H1 (cell line): ENCODE data around the gene GULP1. TPM values are rescaled to one million over a fixed set of nuclear protein-coding genes. Genes with fewer than 3 reads are reported as not detected.
"Not testable (repeated sequence)": the region's sequence is repeated elsewhere in the genome, so short reads cannot be mapped to it uniquely, and the experiment has no call there.

ENCODE experiments used
- CTCF ChIA-PET: fragments of 300-600 bp; sonication (Branson Sonifier 250); formaldehyde crosslinking; loops from one replicate; lab custom pipeline; 2021; ENCODE audit not compliant: partially characterized antibody; lab: Charles Lee
- POLR2A ChIA-PET: fragments of 300-600 bp; sonication (Branson Sonifier 250); formaldehyde crosslinking; loops from one replicate; lab custom pipeline; 2021; ENCODE audit warnings: inconsistent platforms; ENCODE audit not compliant: partially characterized antibody; lab: Charles Lee
- DNase-seq, 2 experiments: peaks; one replicate each; pipeline versions ENCODE4 v3.0.0 to v3.0.0-alpha.2; 2010 to 2022; ENCODE audit warnings: low spot score in 2 of 2, low read depth in 1 of 2, mixed read lengths in 1 of 2
- FAIRE-seq: peaks from 2 replicates; lab custom pipeline; 2011; peaks lifted over from hg19 to GRCh38; lab: Jason Lieb, UNC
- H2AFZ ChIP-seq: 2 replicates; pipeline ENCODE4 v1.8.1; 2012; ENCODE audit warnings: low read length, inconsistent platforms
- H2AK5ac ChIP-seq: 2 replicates; pipeline ENCODE4 v1.6.1; 2013; ENCODE audit warnings: low read depth, low read length
- H2BK120ac ChIP-seq: replicated peaks from 2 replicates; pipeline ENCODE3; 2013; ENCODE audit warnings: low read depth, low read length, inconsistent platforms
- H2BK12ac ChIP-seq: 2 replicates; pipeline ENCODE4 v1.6.1; 2013; ENCODE audit warnings: low read depth, low read length
- H2BK15ac ChIP-seq: 2 replicates; pipeline ENCODE4 v1.6.1; 2013; ENCODE audit warnings: low read length
- H2BK20ac ChIP-seq: 2 replicates; pipeline ENCODE4 v1.6.1; 2013; ENCODE audit warnings: low read length
- H2BK5ac ChIP-seq: 2 replicates; pipeline ENCODE4 v1.6.1; 2013; ENCODE audit warnings: low read depth, low read length
- H3K14ac ChIP-seq: 2 replicates; pipeline ENCODE4 v1.6.1; 2013; ENCODE audit warnings: inconsistent platforms; ENCODE audit not compliant: insufficient read length
- H3K18ac ChIP-seq: 2 replicates; pipeline ENCODE4 v1.6.1; 2013; ENCODE audit warnings: low read length; ENCODE audit errors: extremely low read depth
- H3K23ac ChIP-seq: 2 replicates; pipeline ENCODE4 v1.6.1; 2013; ENCODE audit warnings: inconsistent platforms; ENCODE audit not compliant: insufficient read length
- H3K23me2 ChIP-seq: 2 replicates; pipeline ENCODE4 v1.6.1; 2013; ENCODE audit warnings: low read depth, low read length
- H3K27ac ChIP-seq: 2 replicates; pipeline ENCODE4 v1.6.1; 2011; ENCODE audit warnings: low read depth, low read length, inconsistent platforms
- H3K27me3 ChIP-seq, 4 experiments: replicated peaks in 1 of 4; 1 replicate in 1 of 4; 2 replicates in 3 of 4; pipeline versions ENCODE4 v1.6.1 to v1.8.1; 2011 to 2013; ENCODE audit warnings: low read length in 3 of 4, mild to moderate bottlenecking in 3 of 4, inconsistent platforms in 2 of 4, mixed read lengths in 2 of 4, moderate library complexity in 1 of 4; ENCODE audit not compliant: control insufficient read depth in 3 of 4, insufficient read depth in 3 of 4; ENCODE audit errors: extremely low read depth in 1 of 4
- H3K36me3 ChIP-seq, 4 experiments: 2 replicates each; pipeline versions ENCODE4 v1.6.1 to v1.8.1; 2011 to 2013; ENCODE audit warnings: mild to moderate bottlenecking in 4 of 4, low read length in 3 of 4, moderate library complexity in 2 of 4, control low read depth in 1 of 4, inconsistent platforms in 1 of 4; ENCODE audit not compliant: insufficient read depth in 4 of 4, control insufficient read depth in 2 of 4
- H3K4ac ChIP-seq: replicated peaks from 2 replicates; pipeline ENCODE3; 2013; ENCODE audit warnings: low read length, low read depth, mixed read lengths, inconsistent platforms; ENCODE audit not compliant: insufficient read length
- H3K4me1 ChIP-seq, 4 experiments: replicated peaks in 1 of 4; 1 replicate in 1 of 4; 2 replicates in 3 of 4; pipeline versions ENCODE4 v1.6.1 to v1.8.1; 2011 to 2013; ENCODE audit warnings: low read length in 3 of 4, inconsistent platforms in 2 of 4, mixed read lengths in 1 of 4; ENCODE audit not compliant: insufficient read depth in 4 of 4, control insufficient read depth in 3 of 4
- H3K4me2 ChIP-seq, 2 experiments: 2 replicates each; pipeline versions ENCODE4 v1.6.1 to v1.8.1; 2011 to 2013; ENCODE audit warnings: low read depth in 2 of 2, low read length in 2 of 2, control low read depth in 1 of 2, inconsistent platforms in 1 of 2, mild to moderate bottlenecking in 1 of 2; ENCODE audit not compliant: insufficient read depth in 1 of 2
- H3K4me3 ChIP-seq, 4 experiments: fragments of 200-600, 300-600 bp in 1 of 4; sonication (generic), shearing (Covaris generic), sonication (Bioruptor Twin) in 1 of 4; 2 replicates each; pipeline versions ENCODE4 v1.5.1 to v1.8.1; 2011 to 2016; ENCODE audit warnings: low read length in 4 of 4, low read depth in 3 of 4, control low read depth in 2 of 4, inconsistent platforms in 2 of 4, mild to moderate bottlenecking in 2 of 4, mixed read lengths in 1 of 4, moderate library complexity in 1 of 4; ENCODE audit not compliant: insufficient read depth in 2 of 4; ENCODE audit errors: extremely low read depth in 1 of 4
- H3K56ac ChIP-seq: replicated peaks from 2 replicates; pipeline ENCODE3; 2013; ENCODE audit warnings: low read depth, mild to moderate bottlenecking, mixed read lengths, low read length, inconsistent platforms; ENCODE audit not compliant: insufficient read length
- H3K79me1 ChIP-seq: 2 replicates; pipeline ENCODE4 v1.6.1; 2013; ENCODE audit warnings: low read depth, low read length, control low read depth
- H3K79me2 ChIP-seq, 2 experiments: 2 replicates each; pipeline versions ENCODE4 v1.6.1 to v1.8.1; 2012 to 2013; ENCODE audit warnings: low read length in 2 of 2, mild to moderate bottlenecking in 2 of 2, inconsistent platforms in 1 of 2; ENCODE audit not compliant: insufficient read depth in 2 of 2, control insufficient read depth in 1 of 2
- H3K9ac ChIP-seq, 4 experiments: replicated peaks in 1 of 4; 1 replicate in 1 of 4; 2 replicates in 3 of 4; pipeline versions ENCODE4 v1.6.1 to v1.8.1; 2011 to 2013; ENCODE audit warnings: low read depth in 3 of 4, low read length in 3 of 4, control low read depth in 2 of 4, mild to moderate bottlenecking in 2 of 4, moderate library complexity in 2 of 4, inconsistent platforms in 1 of 4; ENCODE audit errors: extremely low read depth in 1 of 4
- H3K9me3 ChIP-seq, 2 experiments: 2 replicates each; pipeline versions ENCODE4 v1.6.1 to v1.8.1; 2012 to 2013; ENCODE audit warnings: mild to moderate bottlenecking in 2 of 2, moderate library complexity in 2 of 2, control low read depth in 1 of 2, inconsistent platforms in 1 of 2, low read depth in 1 of 2, low read length in 1 of 2, mixed read lengths in 1 of 2; ENCODE audit not compliant: insufficient read depth in 2 of 2
- H4K20me1 ChIP-seq, 2 experiments: replicated peaks in 1 of 2; 2 replicates each; pipeline versions ENCODE3 to v1.8.1; 2011 to 2013; ENCODE audit warnings: inconsistent platforms in 2 of 2, low read length in 2 of 2, mild to moderate bottlenecking in 1 of 2; ENCODE audit not compliant: insufficient read depth in 2 of 2, control insufficient read depth in 1 of 2
- H4K5ac ChIP-seq: 2 replicates; pipeline ENCODE4 v1.6.1; 2013; ENCODE audit warnings: low read length, low read depth, mixed read lengths, inconsistent platforms; ENCODE audit not compliant: insufficient read length
- H4K8ac ChIP-seq: 2 replicates; pipeline ENCODE4 v1.8.0; 2013; ENCODE audit warnings: mild to moderate bottlenecking, moderate library complexity, low read length, inconsistent platforms; ENCODE audit not compliant: insufficient read depth; ENCODE audit errors: extremely low read depth
- H4K91ac ChIP-seq: replicated peaks from 2 replicates; pipeline ENCODE3; 2013; ENCODE audit warnings: low read length, mixed read lengths, inconsistent platforms; ENCODE audit not compliant: insufficient read length
- WGBS, 2 experiments: shearing (Covaris generic) in 1 of 2; methylation state at CpG; one replicate each; pipeline versions ENCODE4 v1.1.6 to v1.1.7; 2013 to 2015; ENCODE audit warnings: low lambda C conversion rate in 2 of 2, mixed read lengths in 2 of 2, inconsistent platforms in 1 of 2, low coverage in 1 of 2, missing lambda C conversion rate in 1 of 2; ENCODE audit not compliant: insufficient replicate concordance in 2 of 2, insufficient coverage in 1 of 2, insufficient read length in 1 of 2; ENCODE audit errors: extremely low coverage in 1 of 2, missing lambda C conversion rate in 1 of 2; 5-methylcytosine and 5-hydroxymethylcytosine counted together
- polyA plus RNA-seq, 7 experiments: library from polyadenylated mRNA; depleted of rRNA in 3 of 7; stranded (reverse) in 5 of 7; unstranded in 2 of 7; fragments of >200 nt in 5 of 7; fragments of 200-250 nt in 2 of 7; gene quantifications; 1 replicate in 5 of 7; 2 replicates in 1 of 7; 4 replicates in 1 of 7; pipeline versions ENCODE4 v1.2.1 to v1.2.3, GENCODE V29; 2011 to 2013; ENCODE audit warnings: missing spikeins in 2 of 7, mixed read lengths in 2 of 7
- total RNA-seq: library from RNA; stranded (reverse); fragmentation: NEBNext Ultra II Directional; extraction: Animal tissue kit (Norgen Biotek cat#: 25700); gene quantifications from 2 replicates; pipeline ENCODE4 v1.2.1, GENCODE V29; 2021

The GULP1 gene
- total and polyA plus RNA-seq, 2 of the 8 experiments (the other 6 are each of a cell fraction or from before 2014, with no cell fraction given), result 69.7 to 139 TPM

DNA sequence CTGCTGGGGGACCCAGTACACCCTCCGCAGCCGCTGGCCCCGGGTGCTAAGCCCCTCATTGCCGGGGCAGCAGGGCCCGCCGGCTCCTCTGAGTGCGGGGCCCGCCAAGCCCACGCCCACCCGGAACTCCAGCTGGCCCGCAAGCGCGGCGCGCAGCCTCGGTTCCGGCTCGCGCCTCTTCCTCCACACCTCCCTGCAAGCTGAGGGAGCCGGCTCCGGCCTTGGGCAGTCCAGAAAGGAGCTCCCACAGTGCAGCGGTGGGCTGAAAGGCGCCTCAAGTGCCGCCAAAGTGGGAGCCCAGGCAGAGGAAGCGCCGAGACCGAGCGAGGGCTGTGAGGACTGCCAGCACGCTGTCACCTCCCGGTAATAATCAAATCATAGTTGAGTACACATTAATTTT lies 314.9 kb downstream of the GULP1 start:
- H3K18ac ChIP-seq, H2BK15ac ChIP-seq, H2AFZ ChIP-seq, H3K56ac ChIP-seq, H3K27ac ChIP-seq, H3K23me2 ChIP-seq, H2BK5ac ChIP-seq, H3K79me2 ChIP-seq, H4K5ac ChIP-seq, H3K27me3 ChIP-seq, H4K91ac ChIP-seq, H3K9ac ChIP-seq, FAIRE-seq, H3K4ac ChIP-seq, H3K4me2 ChIP-seq, H3K79me1 ChIP-seq, H3K14ac ChIP-seq, H2AK5ac ChIP-seq, H3K4me3 ChIP-seq, H2BK20ac ChIP-seq, H3K9me3 ChIP-seq, H2BK120ac ChIP-seq, H3K23ac ChIP-seq, POLR2A ChIA-PET, H2BK12ac ChIP-seq, H3K4me1 ChIP-seq, DNase-seq, H3K36me3 ChIP-seq, H4K8ac ChIP-seq, H4K20me1 ChIP-seq: not testable (repeated sequence)
- CTCF ChIA-PET, result interaction anchor here (0.6 kb wide), 1 partner anchor 1776 kb away, joined by 3 read pairs; no protein-coding TSS in a partner anchor
- WGBS, 2 experiments, result 95% methylated on average over 17 of the region's 30 CpGs; no CpG with 5 or more reads in 1 of the 2 experiments
